GM13977 (cell line): ENCODE results near the gene CEBPG.

Experiments
- DNase-seq: peaks from one replicate; pipeline ENCODE4 v3.0.0; 2012; ENCODE audit warnings: low spot score
- in situ Hi-C: fragments of 300-500 bp; cut with MboI; formaldehyde crosslinking; loops from one replicate; pipeline ENCODE4 v1.12.0; 2022; ENCODE audit warnings: low sequenced_read_pairs, low pct_unique_long_range_greater_than_20kb, mixed read lengths, inconsistent platforms; ENCODE audit not compliant: unreplicated experiment
- TF ChIP-seq, protein P1 (sequence below): IDR thresholded peaks from 2 replicates; pipeline ENCODE4 v1.5.1; 2012; ENCODE audit warnings: mild to moderate bottlenecking, control low read depth; ENCODE audit not compliant: insufficient read depth; ENCODE audit errors: extremely low read depth, missing control alignments

The CEBPG gene

GRCh38 chr19:33422369-33423180 is 49.1 kb downstream of the CEBPG start:
- in situ Hi-C loops: loop anchor here (10.0 kb wide), 1 partner anchor 352 kb away; no protein-coding TSS in a partner anchor
- DNase-seq: no peak
- TF ChIP-seq, protein P1, sequence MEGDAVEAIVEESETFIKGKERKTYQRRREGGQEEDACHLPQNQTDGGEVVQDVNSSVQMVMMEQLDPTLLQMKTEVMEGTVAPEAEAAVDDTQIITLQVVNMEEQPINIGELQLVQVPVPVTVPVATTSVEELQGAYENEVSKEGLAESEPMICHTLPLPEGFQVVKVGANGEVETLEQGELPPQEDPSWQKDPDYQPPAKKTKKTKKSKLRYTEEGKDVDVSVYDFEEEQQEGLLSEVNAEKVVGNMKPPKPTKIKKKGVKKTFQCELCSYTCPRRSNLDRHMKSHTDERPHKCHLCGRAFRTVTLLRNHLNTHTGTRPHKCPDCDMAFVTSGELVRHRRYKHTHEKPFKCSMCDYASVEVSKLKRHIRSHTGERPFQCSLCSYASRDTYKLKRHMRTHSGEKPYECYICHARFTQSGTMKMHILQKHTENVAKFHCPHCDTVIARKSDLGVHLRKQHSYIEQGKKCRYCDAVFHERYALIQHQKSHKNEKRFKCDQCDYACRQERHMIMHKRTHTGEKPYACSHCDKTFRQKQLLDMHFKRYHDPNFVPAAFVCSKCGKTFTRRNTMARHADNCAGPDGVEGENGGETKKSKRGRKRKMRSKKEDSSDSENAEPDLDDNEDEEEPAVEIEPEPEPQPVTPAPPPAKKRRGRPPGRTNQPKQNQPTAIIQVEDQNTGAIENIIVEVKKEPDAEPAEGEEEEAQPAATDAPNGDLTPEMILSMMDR: no peak

GRCh38 chr19:33424181-33424580 is 50.7 kb downstream of the CEBPG start:
- in situ Hi-C loops: loop anchor here (10.0 kb wide), 1 partner anchor 351 kb away; no protein-coding TSS in a partner anchor
- no peak for DNase-seq
- TF ChIP-seq, protein P1: no peak

DNA sequence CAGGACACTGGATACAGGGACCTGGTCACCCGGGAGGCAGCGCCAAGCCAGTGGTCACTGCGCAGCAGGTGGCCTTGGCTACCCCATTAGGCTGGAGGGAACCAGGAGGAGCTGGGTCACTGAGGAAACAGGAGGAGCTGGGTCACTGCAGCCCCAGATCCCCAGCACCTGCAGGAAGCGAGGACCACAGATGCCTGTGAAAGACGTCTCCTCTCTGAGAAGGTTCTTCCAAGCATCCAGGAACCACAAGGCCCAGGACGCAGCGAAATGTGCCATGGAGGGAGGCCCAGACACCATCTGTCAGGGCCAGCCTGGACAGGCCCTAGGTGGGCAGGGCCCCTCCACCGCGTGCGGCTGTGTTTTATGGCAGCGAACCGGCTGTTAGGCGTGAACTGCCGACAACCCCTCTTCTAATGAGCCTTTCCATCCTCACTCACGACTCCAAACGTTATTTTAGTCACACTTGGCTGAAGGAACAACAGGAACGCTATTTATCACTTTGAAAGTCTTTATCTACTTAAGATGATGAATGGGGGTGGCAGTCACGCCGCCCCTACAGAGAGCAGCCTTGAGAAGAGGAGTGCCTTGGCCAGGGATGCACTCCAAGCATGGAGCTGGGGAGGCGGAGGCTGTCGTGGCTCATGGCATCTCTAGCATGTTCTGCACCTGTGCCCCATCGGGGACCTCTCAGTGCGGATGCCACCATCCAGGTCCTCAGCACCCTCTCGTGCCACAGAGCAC is 53.3 kb downstream of the CEBPG start:
- TF ChIP-seq, protein P1: no peak
- DNase-seq: no peak
- in situ Hi-C loops: loop anchor here (10.0 kb wide), 1 partner anchor 348 kb away; no protein-coding TSS in a partner anchor

- in situ Hi-C loops: loop anchor here (10.0 kb wide), 1 partner anchor 347 kb away; no protein-coding TSS in a partner anchor
- no peak for DNase-seq
- TF ChIP-seq, protein P1: no peak
Measured at GRCh38 chr19:33427801-33428626, 54.5 kb downstream of the CEBPG start.

- TF ChIP-seq, protein P1: no peak
- DNase-seq: no peak
- in situ Hi-C loops: loop anchor here (10.0 kb wide), 1 partner anchor 346 kb away; no protein-coding TSS in a partner anchor
Measured at GRCh38 chr19:33428627-33429125, 55.2 kb downstream of the CEBPG start.
